HG03175 (cell line): ENCODE results near the gene HTT.

Source experiments
- ATAC-seq: cut with Tn5 transposase; IDR thresholded peaks from one replicate; pipeline ENCODE4 v1.9.1; 2021; ENCODE audit warnings: mild to moderate bottlenecking, moderate library complexity; ENCODE audit not compliant: unreplicated experiment

The HTT gene

DNA sequence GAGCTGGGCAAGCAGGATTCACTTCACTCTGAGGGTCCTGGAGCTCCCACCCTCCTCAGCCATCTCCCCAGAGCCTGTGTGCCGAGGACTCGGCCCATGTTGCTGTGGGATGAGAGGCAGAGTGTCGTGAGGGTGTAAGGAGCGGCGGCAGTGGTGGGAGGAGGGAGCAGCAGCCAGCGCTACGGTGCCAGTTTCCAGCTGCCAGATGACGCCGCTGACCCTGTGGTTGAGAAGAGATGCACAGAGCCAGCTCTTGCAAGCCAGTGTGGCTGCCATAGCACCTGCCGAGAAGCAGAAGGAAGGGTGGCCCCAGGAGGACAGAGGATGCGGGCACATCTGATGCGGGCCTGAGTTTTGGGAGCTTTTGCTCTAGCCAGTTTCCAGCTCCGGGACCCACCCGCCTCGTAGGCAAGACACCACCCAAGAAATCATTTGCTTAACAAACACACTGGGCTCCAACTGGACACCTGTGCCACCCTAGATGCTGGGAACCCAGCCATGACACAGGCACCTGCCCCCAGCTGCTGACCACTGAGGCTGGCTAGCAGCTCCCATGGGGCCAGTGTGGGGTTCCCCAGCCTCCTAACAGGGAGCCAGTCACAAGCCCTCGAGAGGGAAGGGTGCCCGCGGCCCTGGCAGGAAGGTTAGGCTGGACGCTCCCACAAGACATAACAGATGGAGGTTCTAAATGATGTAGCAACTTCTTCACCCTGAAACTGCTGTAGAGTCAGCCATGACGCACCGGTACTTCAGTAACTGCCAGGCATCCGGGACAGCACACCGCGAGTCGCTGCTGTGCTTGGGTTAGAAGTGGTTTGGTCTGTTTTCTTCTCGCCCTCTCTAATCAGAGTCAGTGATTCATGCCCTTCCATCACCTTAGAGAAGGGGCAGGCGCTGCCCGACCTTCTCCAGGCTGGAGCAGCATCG, 183.3 kb downstream of the HTT start:
- peak; percentile 56 for ATAC-seq

DNA sequence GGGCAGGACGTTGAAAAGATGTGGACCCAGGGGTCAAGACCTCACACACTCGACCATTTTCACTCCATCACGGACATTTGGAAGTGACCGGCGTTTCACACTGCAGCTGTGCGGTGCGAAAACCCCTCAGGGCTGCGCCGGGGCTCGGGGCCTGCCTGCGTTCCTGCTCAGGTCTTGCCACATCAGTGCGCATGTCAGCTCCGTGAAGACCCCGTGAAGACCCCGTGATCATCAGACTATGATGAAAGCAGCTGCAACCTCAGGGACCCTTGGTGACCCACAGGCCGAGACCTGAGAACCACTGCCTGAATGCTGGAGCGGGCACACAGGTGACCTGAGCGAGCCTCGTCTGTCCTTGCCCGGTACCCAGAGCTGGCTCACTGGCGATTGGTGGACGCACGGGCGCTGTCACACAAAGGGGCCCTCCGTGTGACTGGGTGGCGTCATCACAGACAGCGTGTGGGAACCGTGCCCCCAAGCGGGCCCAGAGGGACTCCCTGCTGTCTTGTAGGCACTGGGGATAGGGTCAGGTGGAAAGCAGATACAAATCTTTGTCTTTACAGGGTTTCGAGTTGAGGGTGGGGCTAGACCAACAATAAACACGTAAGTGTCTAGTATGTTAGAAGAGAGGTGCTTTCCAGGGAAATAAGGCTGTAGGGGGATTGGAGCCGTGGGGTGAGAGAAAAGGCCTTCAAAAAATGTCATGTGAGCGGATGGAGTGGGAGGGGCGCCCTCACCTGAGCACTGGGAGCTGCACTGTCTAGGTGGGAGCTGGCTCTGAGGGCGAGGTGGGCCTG, 187.1 kb downstream of the HTT start:
- no peak for ATAC-seq

DNA sequence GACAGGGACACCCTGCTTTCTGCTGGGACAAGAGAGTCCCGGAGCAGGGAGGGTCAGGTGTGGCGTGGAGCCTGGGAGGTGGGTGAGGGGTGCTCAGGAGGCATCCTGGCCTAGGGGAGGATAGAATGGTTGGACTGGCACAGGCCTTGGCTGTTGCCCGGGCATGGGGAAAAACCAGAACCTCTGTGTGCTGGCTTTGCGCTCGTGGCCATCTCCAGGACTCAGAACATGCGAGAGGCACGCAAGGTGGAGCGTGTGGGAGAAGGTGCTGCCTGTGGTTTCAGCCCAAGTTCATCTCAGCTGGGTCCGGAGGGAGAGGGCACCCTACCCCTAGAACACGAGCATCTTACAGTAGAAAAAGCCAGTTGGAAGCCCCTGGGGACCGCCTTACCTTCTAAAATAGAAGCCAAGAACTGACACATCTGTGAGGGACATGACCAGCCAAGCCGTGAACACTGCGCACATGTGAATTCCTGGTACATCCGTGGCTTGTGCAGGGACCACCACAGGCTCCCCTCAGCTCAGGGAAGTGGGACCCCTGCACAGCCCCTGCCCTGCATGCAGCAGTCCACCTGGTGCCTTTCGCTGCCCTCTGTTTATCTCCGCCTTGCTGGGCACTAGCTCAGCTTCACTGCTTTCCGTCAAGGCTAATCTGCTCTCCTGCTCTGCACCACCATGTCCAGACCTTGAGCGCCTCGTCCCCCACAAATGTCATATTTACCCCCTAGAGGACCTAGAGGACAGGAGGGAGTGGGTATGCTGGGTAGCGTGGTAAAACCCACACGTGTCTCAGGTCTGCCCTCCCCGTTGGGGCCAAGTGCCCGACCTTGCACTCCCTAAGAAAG, 187.9 kb downstream of the HTT start:
- ATAC-seq, result no peak

DNA sequence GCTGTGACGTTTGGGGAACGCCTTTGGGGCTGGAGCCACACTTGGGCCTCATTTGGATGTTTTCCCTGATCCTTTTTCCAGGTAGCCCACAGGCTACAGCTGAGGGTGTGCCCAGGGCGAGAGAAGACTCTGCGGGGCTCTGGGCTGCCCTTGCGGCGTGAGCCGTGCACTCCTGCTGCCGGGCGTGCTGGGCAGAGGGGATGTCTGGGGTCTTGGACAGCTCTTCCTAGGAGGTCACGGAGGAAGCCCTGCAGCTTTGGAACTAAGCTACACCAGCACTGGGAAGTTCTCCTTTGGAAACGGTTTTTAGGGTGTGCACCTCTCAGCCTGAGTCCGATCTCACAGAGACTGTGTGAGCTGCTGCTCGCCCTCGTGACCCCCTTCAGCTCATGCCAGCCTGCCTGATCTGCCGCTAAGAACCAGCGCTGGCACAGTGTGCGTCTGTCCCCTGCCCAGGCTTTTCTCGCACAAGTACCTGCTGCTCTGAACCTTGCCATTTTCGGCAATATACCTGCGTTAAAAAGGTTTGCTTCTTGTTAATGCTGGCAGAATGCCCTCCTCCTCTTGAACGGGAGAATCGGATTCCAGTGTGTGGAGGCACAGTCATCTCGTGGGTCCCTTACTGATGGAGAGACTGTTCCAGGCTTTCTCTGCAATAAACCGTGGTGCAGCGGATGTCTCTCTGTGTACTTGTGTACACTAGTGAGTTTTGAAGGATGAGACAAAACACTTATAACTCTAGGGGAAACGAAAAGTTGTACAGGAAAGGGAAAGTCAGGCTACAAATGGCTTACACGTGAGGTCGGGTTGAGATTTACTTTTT, 188.8 kb downstream of the HTT start:
- ATAC-seq, result no peak

DNA sequence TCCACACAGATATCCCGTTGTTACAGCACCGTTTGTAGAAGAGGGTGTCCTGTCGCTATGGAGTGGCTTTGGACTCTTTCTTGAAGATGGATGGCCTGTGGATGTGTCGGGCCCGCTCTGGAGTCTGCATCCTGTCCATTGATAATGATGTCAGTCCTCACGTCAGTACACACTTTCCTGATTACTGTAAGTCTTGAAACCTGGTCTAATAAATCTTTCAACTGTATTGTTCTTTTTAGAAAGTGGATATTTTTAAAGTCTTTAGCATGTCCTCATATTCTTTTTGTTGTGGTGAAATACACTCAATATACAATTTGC, 189.4 kb downstream of the HTT start:
- no peak for ATAC-seq

DNA sequence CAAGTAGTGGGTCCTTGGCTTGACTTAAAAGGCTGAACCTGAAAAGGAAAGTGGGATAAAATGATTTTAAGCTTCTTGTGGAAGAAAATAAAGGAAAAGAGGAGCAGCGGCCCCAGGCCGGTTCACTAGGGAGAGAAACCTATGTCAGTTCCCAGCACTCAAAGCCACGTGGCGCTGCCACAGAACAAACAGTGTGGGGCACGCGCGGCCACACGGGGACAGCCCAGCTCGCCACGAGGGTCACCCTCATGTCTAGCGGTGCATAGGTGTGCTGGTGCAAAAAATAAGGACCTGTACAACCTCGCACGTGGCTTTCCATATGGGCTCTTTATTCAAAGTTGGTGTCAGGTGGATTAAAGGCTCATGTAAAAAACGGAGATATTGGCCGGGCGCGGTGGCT, 191.6 kb downstream of the HTT start:
- ATAC-seq, result no peak

DNA sequence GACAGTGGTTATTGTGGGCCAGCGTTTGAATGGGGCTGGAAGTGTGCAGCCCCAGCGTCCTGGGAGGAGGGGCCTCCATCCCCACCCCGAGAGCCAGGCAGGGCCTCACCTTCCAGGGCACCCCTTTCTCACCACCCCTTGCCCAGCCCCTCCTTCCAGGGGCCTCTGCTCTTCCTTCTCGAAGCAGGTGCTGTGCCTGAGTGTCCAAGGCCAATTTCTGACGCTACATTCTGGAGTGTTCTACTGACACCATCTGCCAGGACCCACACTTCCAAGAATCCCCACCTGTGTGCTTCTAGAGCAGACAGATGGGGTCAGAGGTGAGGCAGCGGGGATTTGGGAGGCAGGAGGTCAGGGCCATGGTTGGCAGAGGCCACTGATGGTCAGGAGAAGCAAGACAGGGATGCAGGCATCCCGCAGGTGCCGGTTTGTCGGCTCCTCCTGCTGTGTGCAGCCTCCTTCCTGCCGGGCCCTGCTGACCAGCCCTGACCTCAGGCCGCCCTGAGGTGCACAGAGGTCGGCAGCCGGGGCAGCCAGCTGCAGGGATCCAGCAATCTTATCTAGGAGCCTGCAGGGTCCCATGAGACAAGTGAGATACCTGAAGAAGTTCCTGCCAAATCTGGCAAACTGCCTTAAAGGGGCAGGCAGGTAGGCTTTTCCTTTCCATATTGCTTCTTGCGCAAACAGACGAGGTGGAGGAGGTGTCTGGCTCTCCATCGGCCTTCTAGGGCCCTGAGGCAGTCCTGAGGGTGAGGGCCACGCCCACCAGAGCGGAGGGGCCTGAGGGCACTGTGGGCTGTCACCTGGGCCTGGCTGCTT, 193.3 kb downstream of the HTT start:
- ATAC-seq, result no peak

DNA sequence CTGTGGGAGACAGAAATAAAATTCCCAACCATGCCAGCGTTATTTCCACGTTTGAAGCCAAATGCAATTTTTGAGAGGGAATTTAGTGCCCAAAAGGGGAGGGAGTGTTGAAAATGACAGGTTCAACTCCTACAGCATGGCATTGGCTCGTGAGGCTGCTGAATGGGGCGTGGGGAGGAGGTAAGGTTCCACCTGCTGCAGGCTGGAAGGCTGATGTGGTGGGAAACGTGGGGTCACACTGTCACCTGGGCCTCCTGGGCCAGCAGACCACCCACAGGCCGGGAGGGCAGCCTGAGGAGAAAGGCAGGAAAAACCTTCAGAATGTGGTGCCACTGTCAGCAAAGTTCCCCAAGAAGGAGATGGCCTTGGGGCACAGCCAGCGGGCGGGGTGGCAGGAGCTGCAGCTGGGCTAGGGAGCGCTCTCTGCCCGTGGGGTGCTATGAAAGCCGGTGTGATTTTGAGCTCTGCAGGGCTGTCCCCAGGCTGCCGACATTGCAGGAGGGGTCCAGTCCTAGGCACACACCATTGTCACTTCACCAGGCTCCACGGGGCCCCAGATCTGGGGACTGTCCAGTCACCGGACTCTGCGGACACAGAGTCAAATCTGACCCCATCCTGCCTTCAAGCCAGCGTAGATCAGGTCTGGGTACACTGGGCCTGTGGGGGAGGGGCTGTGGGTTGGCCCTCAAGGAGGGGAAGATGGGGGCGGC, 194.1 kb downstream of the HTT start:
- no peak for ATAC-seq

DNA sequence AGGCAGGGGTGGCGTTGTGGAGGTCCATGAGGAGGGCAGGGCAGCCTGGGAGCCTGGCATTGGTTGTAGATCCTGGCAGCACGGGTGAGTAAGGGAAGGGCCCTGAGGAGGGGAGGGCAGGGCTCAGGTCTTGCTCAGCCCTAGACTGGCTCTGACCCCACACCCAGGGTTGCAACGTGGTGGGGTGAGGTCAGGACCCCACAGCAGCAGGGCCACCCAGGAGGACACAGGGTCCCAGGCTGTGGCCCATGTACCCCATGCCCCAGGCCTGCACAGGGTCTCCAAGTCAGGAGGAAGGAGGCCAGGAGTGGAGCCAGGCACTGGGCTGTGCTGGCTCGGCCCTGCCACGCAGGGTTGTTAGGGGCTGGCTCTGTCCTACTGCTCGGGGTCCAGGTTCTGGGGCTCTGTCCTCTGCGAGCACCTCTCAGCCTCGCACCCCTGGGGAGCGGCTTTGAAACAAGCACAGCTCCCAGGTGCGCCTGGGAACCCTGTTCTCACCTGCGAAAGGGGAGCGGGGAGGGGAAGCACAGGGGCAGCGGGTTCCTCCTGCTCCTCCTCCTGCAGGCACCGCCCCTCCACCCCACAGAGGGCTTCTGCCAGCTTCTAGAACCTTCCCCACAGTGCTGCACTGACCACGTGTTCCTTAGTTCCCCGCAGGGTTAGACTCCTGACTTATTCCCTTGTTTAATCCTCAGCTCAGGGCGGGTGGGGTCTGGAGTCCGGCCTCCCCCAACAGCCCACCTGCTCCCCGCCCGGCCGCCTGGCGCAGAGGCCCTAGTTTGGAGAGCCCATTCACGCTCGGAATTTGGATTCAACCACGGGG, 194.8 kb downstream of the HTT start:
- ATAC-seq, result no peak

DNA sequence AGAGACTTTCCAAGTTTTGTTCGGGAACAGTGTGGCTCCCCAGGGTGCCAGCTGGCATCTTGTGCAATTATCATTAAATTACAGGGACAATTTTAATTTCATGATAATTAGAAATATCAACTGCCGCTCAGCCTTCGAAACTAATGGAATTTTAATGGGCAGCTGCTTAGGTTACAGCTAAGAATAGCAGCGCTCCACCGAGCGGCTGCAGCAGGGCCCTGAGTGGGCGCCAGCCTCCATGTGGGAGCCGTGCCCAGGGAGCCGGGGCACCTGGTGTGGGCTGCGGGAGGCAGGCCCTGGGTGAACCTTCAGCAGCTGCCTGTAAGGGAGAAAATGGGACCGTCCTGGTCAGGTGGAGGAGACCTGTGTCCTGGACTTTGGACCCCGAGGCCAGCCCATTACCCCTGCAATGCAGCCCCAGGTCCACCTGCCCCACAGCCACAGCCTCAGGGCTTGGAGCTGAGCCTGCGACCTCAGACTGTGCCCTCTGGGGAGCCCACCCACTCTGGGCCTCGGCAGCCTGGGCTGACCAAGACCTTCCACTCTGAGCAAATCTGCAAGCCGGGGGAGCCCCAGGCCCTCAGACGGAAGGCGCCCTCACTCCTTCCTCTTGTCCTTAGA, 195.6 kb downstream of the HTT start:
- ATAC-seq, result no peak

DNA sequence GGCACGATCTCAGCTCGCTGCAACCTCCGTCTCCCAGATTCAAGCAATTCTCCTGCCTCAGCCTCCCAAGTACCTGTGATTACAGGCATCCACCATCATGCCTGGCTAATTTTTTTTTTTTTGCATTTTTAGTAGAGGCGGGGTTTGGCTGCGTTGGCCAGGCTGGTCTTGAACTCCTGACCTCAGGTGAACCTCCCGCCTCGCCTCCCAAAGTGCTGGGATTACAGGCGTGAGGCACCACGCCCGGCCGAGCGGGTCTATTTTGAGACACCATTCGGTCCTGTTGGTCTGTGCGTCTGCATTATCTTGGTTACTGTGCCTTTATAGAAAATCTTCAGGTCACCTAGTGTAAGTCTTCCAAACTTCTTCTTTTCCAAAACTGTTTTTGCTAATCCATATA, 196.7 kb downstream of the HTT start:
- no peak for ATAC-seq

DNA sequence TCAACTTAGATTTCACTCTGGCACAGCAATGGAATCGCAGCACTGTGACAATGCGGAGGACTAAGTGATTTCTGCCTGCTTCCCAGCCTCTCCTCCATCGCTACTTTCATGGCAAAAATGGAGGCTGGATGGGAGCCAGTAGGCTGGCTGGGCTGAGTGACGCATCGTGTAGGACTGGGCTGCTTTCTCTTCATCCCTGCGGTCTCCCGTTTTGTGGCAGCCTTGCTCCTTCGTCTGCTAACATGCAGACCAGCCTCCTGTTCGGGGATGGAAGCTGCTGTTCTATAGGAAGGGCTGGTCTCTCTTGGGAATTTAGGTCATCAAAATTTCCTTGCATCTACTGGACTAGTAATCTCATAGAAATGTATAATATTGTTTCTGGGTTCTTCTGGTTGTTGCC, 202.5 kb downstream of the HTT start:
- ATAC-seq, result no peak

DNA sequence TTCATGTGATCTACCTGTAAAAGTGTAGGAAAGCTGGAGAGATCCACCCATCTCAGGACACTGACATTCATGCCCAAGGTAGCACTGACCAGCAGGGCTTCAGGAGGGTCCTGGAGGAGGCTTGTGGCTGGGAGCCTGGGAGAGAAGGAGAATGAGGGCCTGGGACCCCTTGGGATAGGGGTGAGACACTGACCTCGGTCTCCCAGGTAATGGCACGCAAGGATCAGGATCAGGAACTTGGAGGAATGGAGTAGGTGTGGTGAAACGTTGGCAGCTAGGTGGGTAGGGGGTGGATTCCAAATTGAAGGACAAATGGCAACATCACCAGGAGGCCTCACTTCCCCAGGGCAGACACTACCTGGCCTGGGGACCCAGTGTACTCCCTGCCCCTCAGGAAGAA, 206.0 kb downstream of the HTT start:
- ATAC-seq, result no peak

DNA sequence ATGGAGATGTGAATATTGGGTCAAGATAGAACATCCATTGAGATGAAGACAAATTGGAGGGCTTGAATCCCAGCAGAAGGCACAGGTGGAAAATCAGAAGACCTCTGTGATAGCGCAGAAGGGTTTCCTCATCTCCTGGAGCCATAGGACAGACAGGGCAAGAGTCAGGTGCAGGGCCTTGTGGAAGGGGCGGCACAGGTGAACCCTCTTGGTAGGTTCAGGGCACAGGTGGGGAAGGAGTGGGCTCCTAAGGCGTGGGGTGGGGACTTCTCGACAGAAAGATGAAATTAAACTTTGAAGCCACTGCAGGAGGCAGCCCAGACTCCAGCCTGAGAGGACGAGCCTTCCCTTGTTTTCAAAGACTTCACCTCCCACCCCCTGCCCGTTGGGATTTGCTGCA, 209.0 kb downstream of the HTT start:
- no peak for ATAC-seq

DNA sequence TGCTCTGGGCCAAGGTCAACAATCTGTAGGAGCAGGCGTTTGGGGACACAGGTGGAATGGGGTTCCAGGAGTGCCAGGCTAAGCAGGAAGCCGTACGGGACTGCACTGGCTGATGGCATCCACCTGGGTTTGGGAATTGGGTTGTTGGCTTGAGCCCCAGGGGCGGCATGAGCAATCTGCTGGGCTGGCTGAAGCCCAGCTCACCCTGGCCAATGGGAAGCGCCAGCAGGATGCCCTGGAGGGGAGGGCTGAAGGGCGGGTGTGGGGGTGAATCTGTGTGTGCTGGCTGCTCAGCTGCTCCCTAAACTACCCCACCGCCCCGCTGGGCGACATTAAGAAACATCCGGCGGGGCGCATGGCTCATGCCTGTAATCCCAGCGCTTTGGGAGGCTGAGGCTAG, 209.4 kb downstream of the HTT start:
- no peak for ATAC-seq

DNA sequence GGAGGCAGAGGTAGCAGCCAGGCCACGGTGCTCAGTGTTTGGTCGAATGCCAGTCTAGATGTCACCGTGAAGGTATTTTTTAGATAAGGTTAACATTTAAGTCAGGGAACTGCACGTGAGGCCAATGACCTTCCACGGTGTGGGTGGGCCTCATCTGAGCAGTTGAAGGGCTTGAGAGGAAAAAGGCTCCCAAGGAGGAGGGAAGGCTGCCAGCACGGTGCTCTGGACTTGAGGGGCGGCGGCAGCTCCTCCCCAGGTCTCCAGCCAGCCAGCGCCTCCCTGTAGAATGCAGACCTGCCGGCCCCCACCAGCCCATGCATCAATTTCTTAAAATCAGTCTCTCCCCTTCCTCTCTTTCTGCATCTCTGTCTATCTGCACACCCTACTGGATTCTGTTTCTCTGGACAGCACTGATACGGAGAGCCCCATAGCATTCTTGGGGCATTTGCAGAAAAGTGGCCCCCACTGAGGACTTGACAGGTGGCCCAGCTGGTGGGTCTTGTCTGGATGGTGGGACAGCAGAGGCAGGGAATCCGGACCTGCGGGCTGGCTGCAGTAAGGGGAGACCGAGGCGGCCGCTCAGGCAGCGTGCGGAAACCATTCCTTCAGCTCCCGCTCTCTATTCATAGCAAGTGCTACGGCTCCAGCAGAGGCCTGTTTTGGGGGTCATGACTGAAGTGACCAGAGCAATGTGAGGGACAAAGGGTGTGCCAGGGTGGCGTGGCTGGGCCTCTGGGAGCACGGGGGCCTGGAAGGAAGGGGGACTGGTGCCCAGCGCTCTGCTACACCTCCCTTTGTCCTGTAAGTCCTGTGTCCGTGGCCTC, 210.5 kb downstream of the HTT start:
- ATAC-seq, result no peak
